Testis (tissue), 2 donors: ENCODE results near the gene SYNGR3.

Experiments
- CTCF ChIP-seq, 3 experiments: fragments of 450-650 bp in 2 of 3; fragments of 200-600 bp in 1 of 3; sonication (generic) in 1 of 3; IDR thresholded peaks; one replicate each; pipeline ENCODE4 v1.5.1; 2016 to 2019; ENCODE audit warnings: antibody characterized with exemption in 3 of 3, mild to moderate bottlenecking in 2 of 3, moderate library complexity in 1 of 3
- POLR2A ChIP-seq: fragments of 450-650 bp; IDR thresholded peaks from one replicate; pipeline ENCODE4 v1.6.1; 2017; ENCODE audit warnings: antibody characterized with exemption, mild to moderate bottlenecking, moderate library complexity

GRCh38 chr16:2037647-2038381 lies 48.0 kb downstream of the SYNGR3 start:
- TF ChIP-seq CTCF (IDR thresholded peaks at IDR 0.05) (no peak), POLR2A (no peak)
